ENCODE results near the gene MAGI1.
"Not testable (repeated sequence)": the region's sequence is repeated elsewhere in the genome, so short reads cannot be mapped to it uniquely, and the experiment has no call there.

Gene MAGI1

DNA sequence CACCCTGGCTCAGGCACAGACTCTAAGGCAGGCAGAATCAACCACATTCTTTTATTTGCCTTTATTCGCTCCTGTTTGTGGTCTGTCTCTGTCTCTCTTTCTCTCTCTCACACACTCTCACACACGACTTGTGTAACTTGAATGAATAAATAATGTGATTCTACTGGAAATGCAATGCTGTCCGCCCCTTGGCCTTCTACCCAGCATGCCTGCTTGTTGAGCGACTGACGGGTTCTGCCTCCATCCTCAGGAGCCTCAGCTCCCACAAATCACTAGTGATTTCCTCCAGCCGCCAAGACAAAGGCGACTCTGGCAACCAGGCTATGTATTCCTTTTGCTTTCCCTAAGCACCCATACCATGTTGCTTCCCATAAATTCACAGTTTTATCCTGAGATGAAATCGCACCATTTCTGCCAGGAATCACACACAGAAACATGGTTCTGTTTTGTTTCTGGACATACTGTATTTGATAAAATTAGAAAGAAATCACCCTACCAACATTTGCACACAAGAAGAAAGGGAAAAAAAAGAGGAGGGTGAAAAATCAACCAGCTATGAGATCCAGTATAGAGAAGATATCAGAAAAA is 460.8 kb downstream of the MAGI1 start:
- H3K4me3 ChIP-seq (ENCODE audit: low read depth, low read length): no peak overlapping the region
- DNase-seq (ENCODE audit: low read depth): no peak

- no peak overlapping the region for H3K4me3 ChIP-seq (ENCODE audit: low read depth, low read length)
- DNase-seq (ENCODE audit: low read depth): no peak
These were observed 461.8 kb downstream of the MAGI1 start for GRCh38 chr3:65576966-65577365.

DNA sequence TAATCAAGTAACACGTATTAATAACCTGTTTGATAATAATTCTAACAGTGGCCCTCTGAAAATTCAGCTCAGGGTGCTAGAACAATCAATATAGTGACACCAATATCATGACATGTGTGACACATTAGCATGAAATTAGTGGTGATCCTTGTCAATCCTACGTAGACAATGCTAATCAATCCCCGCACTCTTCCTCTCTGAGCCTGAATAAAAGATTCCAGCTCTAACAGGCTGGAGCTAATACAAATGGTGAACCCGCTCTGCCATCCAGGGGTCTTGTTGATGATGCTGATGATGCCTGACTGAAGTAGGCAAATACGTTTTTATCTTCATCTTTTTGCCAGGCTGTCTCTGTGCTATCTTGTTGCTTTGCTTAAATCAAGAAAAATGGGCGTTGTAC is 462.5 kb downstream of the MAGI1 start:
- no peak overlapping the region for H3K4me3 ChIP-seq (ENCODE audit: low read depth, low read length)
- DNase-seq (ENCODE audit: low read depth): no peak

- H3K4me3 ChIP-seq (ENCODE audit: low read depth, low read length): no peak overlapping the region
- DNase-seq (ENCODE audit: low read depth): peak; percentile 84
These were observed 463.3 kb downstream of the MAGI1 start for GRCh38 chr3:65575376-65575840.

DNA sequence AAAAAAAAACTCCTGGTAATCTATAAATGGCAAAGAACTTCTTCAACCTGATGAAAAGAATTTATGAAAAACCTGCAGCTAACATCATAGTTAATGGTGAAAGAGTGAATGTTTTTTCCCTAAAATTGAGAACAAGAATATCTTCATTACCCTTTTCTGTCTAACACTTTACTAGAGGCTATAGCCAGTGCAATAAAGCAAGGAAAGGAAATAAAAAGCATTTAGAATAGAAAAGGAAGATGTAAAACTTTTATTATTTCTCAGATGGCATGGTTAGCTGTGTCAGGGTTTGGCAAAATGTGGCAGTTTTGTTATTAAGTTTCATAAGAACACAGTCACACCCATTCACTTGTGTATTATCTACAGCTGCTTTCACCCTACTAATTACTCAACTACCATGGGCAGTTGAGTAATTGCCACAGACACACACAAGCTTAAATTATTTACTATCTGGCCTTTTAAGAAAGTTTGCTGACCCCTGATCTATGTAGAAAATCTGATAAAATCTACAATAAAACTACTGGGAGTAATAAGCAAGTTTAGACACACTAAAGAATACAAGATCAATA is 465.1 kb downstream of the MAGI1 start:
- H3K4me3 ChIP-seq (ENCODE audit: low read depth, low read length): no peak overlapping the region
- DNase-seq (ENCODE audit: low read depth): no peak

DNA sequence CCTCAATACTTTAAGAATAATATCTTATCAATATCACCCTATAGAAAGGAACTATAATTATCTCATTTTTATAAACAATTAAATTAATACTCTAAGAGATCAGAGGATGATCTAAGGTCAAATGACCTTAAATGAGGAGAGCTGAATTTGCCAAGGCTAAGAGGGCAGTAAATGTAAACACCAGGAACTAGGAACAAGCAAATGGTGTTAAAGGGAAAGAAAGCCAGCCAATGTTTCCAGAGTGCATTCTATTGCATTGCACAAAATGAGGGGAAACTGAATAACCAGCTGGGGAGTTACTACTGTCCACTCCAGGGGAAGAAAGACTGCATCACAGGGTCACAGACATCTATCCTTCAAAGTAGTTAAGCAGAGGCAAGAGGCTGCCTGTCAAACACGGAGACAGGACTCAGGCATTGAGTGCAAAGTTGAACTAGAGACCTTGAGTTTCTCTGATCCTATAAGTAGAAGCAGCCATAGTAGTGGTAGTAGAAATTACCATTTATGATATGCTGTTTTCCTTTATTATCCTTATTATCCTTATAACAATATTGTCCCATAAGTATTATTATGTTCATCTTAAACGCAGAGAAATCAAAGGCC is 466.4 kb downstream of the MAGI1 start:
- H3K4me3 ChIP-seq (ENCODE audit: low read depth, low read length): no peak overlapping the region
- DNase-seq (ENCODE audit: low read depth): no peak

DNA sequence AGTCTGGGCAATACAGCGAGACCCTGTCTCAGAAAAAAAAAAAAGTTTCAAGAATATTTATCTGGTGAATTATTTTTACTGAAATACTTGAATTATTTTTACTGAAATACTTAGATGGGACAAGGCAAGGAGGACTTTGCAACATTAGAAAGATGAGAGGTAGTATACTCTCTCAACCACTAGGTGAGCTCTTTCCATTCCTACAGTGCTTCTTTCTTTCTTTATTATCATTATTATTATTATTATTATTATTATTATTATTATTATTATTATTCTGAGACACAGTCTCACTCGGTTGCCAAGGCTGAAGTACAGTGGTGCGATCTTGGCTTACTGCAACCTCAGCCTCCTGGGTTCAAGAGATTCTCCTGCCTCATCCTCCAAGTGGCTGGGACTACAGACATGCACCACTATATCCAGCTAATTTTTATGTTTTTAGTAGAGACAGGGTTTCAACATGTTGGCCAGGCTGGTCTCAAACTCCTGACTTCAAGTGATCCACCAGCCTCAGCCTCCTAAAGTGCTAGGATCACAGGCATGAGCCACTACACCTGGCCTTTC is 468.8 kb downstream of the MAGI1 start:
- no peak for DNase-seq (ENCODE audit: low read depth)
- no peak overlapping the region for H3K4me3 ChIP-seq (ENCODE audit: low read depth, low read length)

DNA sequence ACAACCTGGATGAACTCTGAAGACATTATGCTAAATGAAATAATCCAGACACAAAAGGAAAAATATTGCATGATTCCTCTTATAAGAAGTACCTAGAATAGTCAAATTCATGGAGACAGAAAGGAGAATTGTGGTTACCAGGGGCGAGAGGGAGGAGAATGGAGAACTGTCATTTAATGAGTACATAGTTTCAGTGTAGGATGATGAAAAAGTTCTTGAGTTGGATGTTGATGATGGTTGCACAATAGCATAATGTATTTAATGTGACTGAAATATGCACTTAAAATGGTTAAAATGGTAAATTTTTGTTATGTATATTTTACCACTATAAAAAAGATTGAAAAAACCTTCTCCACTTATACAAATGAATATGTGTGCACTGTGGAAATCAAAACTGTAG is 469.6 kb downstream of the MAGI1 start:
- no peak for DNase-seq (ENCODE audit: low read depth)
- no peak overlapping the region for H3K4me3 ChIP-seq (ENCODE audit: low read depth, low read length)

- no peak overlapping the region for H3K4me3 ChIP-seq (ENCODE audit: low read depth, low read length)
- DNase-seq (ENCODE audit: low read depth): no peak
These were observed 470.2 kb downstream of the MAGI1 start for GRCh38 chr3:65568497-65568896.

DNA sequence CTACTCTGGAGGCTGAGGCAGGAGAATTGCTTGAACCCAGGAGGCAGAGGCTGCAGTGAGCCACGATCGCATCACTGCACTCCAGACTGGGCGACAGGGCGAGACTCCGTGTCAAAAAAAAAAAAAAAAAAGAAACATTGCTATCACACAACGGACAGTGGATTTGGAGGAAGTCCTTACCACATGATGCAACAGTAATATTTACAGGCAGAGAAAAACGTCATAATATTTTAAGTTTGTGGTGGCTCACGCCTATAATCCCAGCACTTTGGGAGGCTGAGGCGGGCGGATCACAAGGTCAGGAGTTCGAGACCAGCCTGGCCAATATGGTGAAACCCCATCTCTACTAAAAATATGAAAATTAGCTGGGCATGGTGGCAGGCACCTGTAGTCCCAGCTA is 473.0 kb downstream of the MAGI1 start:
- not testable (repeated sequence) for DNase-seq (ENCODE audit: low read depth); H3K4me3 ChIP-seq (ENCODE audit: low read depth, low read length)

- DNase-seq (ENCODE audit: low read depth): no peak
- H3K4me3 ChIP-seq (ENCODE audit: low read depth, low read length): no peak overlapping the region
These were observed 474.2 kb downstream of the MAGI1 start for GRCh38 chr3:65564483-65564882.

DNA sequence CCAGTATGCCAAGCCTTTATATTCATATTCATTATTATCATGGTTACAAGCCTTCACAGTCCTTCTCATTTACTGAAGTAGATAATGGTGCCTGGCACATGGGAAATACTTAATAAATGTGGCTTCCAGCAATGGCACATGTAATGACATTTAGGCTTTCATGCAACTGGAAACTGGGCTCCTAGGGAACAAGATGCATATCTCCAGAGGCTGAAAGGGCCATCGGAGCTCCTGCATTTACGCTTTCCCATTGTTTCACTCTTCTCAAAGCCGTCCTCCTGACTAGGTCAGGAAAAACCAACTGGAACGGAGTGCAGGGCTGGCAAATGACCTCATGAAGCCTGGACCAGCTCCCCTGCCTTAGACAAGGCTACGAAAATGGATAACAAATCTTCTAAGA is 474.9 kb downstream of the MAGI1 start:
- H3K4me3 ChIP-seq (ENCODE audit: low read depth, low read length): no peak overlapping the region

DNA sequence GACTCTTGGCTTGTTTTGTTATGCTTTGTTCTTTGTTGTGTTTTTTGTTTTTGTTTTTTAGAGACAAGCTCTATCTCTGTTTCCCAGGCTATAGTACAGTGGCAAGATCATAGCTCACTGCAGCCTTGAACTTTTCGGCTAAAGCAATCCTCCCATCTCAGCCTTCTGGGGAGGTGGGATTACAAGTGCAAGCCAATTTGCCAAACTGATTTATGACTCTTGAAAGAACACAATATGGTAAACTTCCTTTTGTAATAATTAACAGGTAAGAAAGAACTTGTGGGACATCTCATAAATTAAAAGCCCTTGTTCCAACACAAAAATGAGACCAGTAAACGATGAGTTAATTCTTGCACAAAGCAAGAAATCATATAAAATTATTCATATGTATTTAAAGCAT is 476.3 kb downstream of the MAGI1 start:
- H3K4me3 ChIP-seq (ENCODE audit: low read depth, low read length): no peak overlapping the region
- DNase-seq (ENCODE audit: low read depth): no peak

More for the DNA sequence above, 474.9 kb downstream of the MAGI1 start:
- DNase-seq (ENCODE audit: low read depth): no peak

GRCh38 chr3:65561617-65562016 is 477.1 kb downstream of the MAGI1 start:
- H3K4me3 ChIP-seq (ENCODE audit: low read depth, low read length): no peak overlapping the region
- DNase-seq (ENCODE audit: low read depth): no peak

GRCh38 chr3:65560901-65561300 is 477.8 kb downstream of the MAGI1 start:
- no peak overlapping the region for H3K4me3 ChIP-seq (ENCODE audit: low read depth, low read length)
- no peak for DNase-seq (ENCODE audit: low read depth)

GRCh38 chr3:65560133-65560532 is 478.6 kb downstream of the MAGI1 start:
- no peak overlapping the region for H3K4me3 ChIP-seq (ENCODE audit: low read depth, low read length)
- DNase-seq (ENCODE audit: low read depth): no peak

DNA sequence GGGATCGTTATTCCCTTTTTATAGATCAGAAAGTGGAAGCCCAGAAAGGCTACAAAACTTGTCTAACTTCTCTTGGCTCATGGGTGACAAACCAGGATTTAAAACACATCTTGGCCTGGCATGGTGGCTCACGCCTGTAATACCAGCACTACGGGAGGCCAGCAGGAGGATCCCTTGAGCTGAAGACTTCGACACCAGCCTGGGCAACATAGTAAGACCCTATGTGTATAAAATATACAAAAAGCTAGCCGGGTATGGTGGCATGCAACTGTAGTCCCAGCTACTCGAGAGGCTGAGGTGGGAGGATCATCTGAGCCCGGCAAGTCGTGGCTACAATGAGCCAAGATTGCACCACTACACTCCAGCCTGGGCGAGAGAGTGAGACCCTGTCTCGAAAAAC is 479.1 kb downstream of the MAGI1 start:
- H3K4me3 ChIP-seq (ENCODE audit: low read depth, low read length): no peak overlapping the region
- DNase-seq (ENCODE audit: low read depth): no peak

- no peak for DNase-seq (ENCODE audit: low read depth)
- no peak overlapping the region for H3K4me3 ChIP-seq (ENCODE audit: low read depth, low read length)
These were observed 479.9 kb downstream of the MAGI1 start for GRCh38 chr3:65558826-65559225.

DNA sequence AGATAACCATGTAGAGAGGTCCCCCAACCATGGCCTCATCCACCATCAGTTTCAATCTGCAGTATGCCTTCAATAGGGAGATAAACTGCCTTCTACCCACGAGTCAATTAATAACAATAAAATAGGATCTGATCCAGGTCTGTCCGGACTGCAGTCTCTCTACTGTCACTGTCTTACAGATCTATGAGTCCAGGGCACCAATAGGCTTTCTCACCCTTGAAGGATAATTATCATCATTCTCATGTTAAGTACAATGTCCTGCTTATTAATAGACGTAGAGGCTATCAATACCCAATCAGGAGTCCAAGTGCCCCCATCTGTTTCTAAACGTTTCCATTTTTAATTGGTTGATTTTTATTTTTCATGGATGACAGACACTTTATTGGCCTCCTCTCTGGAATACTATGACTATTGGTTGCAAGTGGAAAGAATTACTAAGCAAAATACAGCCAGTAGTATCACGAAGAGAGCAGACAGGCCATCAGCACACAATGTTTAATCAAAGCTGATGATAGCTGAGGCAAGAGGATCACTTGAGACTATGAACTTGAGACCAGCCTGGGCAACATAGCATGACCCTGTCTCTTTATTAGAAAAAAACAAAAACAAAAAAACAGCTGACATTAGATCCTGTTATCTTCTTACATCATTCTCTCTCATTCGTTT is 480.7 kb downstream of the MAGI1 start:
- DNase-seq (ENCODE audit: low read depth): no peak
- no peak overlapping the region for H3K4me3 ChIP-seq (ENCODE audit: low read depth, low read length)

GRCh38 chr3:65556934-65557577 is 481.7 kb downstream of the MAGI1 start:
- H3K4me3 ChIP-seq (ENCODE audit: low read depth, low read length): no peak overlapping the region
- DNase-seq (ENCODE audit: low read depth): no peak
